ENCODE data around the gene WDPCP. TPM values are rescaled to one million over a fixed set of nuclear protein-coding genes. Genes with fewer than 3 reads are reported as not detected.

WDPCP gene
- total and polyA plus RNA-seq, 3 donors from 2014 or later, result 8.3 to 23.5 (median 20.1) TPM

- DNase-seq, result no peak
- Histone ChIP-seq H3K4me1 (no peaks in the 10 kb centered on the region), H3K4me3 (no peak overlapping the region), H3K27me3 (no peaks in the 10 kb centered on the region), H3K27ac (no peak overlapping the region), H3K36me3 (ENCODE audit: low read depth, missing control alignments) (no peaks in the 10 kb centered on the region), H3K9me3 (no peaks in the 10 kb centered on the region)
- 94 to 100% methylated on average over 1 of the region's 1 CpG for WGBS, 2 donors
- intact Hi-C loops (cut with DNase I; ENCODE audit: low total_unique reads), result no loop called here
- TF ChIP-seq CTCF (IDR thresholded peaks at IDR 0.05) (no peak), POLR2A (IDR thresholded peaks at IDR 0.05) (no peak)
Observed at GRCh38 chr2:63544017-63544627, 44.2 kb downstream of the WDPCP start.

- no peaks in the 10 kb centered on the region for H3K36me3 ChIP-seq (ENCODE audit: low read depth, missing control alignments)
- H3K4me3 ChIP-seq, result no peak overlapping the region
- H3K9me3 ChIP-seq, result no peaks in the 10 kb centered on the region
- intact Hi-C loops (cut with DNase I; ENCODE audit: low total_unique reads), result no loop called here
- no peak for TF ChIP-seq CTCF (IDR thresholded peaks at IDR 0.05)
- no peak overlapping the region for H3K27ac ChIP-seq
- H3K4me1 ChIP-seq, result no peaks in the 10 kb centered on the region
- H3K27me3 ChIP-seq, result no peaks in the 10 kb centered on the region
- WGBS, 2 donors, result 90 to 94% methylated on average over 6 of the region's 6 CpGs
- DNase-seq, result no peak
Observed at GRCh38 chr2:63539416-63540162, 48.7 kb downstream of the WDPCP start.

- TF ChIP-seq CTCF (IDR thresholded peaks at IDR 0.05), result no peak
- TF ChIP-seq POLR2A (IDR thresholded peaks at IDR 0.05), result no peak
- no peaks in the 10 kb centered on the region for H3K36me3 ChIP-seq (ENCODE audit: low read depth, missing control alignments)
- intact Hi-C loops (cut with DNase I; ENCODE audit: low total_unique reads), result no loop called here
- no peaks in the 10 kb centered on the region for H3K4me1 ChIP-seq
- no peak for DNase-seq
- no peak overlapping the region for H3K4me3 ChIP-seq
- H3K9me3 ChIP-seq, result no peaks in the 10 kb centered on the region
- H3K27me3 ChIP-seq, result no peaks in the 10 kb centered on the region
- no peak overlapping the region for H3K27ac ChIP-seq
Observed at GRCh38 chr2:63538390-63538789, 49.9 kb downstream of the WDPCP start.

GRCh38 chr2:63537306-63537705, 51.0 kb downstream of the WDPCP start:
- Histone ChIP-seq H3K4me3 (no peak overlapping the region), H3K27ac (no peak overlapping the region), H3K36me3 (ENCODE audit: low read depth, missing control alignments) (no peaks in the 10 kb centered on the region), H3K9me3 (no peaks in the 10 kb centered on the region), H3K27me3 (no peaks in the 10 kb centered on the region), H3K4me1 (no peaks in the 10 kb centered on the region)
- TF ChIP-seq CTCF (IDR thresholded peaks at IDR 0.05) (no peak), POLR2A (IDR thresholded peaks at IDR 0.05) (no peak)
- no peak for DNase-seq
- 96 to 98% methylated on average over 2 of the region's 2 CpGs for WGBS, 2 donors
- intact Hi-C loops (cut with DNase I; ENCODE audit: low total_unique reads), result no loop called here
